GM12872 (cell line): Measurements from ENCODE around the gene ANKFY1.

Source experiments
- TF ChIP-seq, protein P1 (sequence below): IDR thresholded peaks from 3 replicates; pipeline ENCODE4 v1.5.1; 2011; ENCODE audit warnings: low read depth, mild to moderate bottlenecking, low read length, moderate library complexity; ENCODE audit not compliant: insufficient read depth

ANKFY1 gene

DNA sequence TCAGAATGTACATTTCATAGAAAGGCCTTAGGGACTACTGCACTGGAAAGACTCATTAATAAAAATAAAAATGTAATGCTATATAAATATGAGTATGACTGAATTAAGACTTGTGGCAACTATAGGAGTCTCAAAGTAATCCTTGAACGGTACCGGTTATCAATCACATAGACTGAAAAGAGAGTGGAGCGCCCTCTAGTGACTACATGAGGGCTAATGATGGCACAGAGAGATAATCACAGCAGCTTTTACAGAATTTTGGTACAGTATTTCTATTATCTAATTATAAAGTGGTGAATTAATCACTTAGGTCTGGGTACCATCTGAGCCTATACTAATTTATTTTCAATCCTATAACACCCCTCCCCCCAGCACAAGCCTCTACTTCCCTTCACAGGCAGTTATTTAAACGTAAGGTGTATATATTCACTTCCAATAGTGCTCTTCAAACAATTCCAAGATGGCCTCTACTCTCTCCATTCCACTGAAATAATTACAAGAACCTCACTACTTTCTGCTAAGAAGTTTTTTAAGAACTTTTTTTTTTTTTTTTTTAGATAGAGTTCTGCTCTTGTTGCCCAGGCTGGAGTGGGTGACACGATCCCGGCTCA, 40.7 kb upstream of the ANKFY1 start:
- TF ChIP-seq, protein P1, sequence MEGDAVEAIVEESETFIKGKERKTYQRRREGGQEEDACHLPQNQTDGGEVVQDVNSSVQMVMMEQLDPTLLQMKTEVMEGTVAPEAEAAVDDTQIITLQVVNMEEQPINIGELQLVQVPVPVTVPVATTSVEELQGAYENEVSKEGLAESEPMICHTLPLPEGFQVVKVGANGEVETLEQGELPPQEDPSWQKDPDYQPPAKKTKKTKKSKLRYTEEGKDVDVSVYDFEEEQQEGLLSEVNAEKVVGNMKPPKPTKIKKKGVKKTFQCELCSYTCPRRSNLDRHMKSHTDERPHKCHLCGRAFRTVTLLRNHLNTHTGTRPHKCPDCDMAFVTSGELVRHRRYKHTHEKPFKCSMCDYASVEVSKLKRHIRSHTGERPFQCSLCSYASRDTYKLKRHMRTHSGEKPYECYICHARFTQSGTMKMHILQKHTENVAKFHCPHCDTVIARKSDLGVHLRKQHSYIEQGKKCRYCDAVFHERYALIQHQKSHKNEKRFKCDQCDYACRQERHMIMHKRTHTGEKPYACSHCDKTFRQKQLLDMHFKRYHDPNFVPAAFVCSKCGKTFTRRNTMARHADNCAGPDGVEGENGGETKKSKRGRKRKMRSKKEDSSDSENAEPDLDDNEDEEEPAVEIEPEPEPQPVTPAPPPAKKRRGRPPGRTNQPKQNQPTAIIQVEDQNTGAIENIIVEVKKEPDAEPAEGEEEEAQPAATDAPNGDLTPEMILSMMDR, result peak; percentile 72

DNA sequence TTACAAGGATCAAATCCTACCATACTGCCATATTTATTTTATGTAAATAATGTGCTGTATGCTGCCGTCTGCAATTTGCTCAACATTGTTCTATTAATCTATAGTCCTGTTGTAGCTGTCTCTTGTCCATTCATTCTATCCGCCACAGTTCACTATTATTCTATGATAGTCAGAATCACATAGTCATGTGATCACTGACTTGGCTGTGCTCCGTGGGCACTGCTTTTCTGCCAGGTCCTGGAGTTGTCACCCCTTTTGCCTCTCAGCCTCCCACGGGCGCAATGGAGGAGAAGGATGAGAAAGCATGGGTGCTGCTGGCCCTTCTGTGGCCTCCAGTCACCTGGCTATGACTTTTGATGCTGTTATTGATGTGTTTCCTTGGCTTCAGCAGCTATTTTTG, 37.3 kb upstream of the ANKFY1 start:
- TF ChIP-seq, protein P1, result no peak

DNA sequence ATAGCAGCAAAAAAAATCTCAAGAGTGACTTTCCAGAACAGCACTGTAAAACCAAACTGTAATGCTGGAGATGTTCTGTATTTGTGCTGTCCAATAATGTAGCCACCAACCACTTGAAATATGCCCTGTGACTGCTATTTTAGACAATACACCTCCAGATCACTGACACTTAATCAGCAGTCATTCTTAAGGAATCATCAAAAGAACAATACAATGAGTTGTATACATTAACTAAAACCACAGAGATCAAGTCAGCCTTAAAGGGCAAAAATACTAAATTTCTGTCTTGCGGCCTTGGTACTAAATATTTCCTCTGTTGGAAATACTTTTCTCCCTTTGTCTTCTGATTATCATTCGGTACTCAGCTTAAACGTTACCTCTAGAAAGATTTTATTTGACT, 33.6 kb upstream of the ANKFY1 start:
- TF ChIP-seq, protein P1, result no peak

DNA sequence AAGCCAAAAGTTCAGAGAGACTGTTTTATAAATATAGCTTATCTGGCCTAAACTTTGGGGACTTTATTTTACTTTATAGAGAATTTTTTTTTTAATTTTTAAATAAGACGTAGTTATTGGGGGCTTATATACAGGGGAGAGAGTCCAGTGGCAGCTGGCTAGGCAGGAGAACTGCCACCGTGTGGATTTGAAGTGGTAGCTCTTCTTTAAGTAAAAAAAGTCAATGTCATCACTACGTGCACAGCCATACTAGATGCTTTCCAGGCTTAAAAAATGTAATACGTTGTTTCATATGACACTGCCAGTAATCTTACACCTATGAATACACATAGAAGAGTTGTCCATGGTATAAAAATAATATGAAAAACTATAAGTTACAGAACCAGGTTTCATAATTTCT, 31.9 kb upstream of the ANKFY1 start:
- TF ChIP-seq, protein P1, result no peak

DNA sequence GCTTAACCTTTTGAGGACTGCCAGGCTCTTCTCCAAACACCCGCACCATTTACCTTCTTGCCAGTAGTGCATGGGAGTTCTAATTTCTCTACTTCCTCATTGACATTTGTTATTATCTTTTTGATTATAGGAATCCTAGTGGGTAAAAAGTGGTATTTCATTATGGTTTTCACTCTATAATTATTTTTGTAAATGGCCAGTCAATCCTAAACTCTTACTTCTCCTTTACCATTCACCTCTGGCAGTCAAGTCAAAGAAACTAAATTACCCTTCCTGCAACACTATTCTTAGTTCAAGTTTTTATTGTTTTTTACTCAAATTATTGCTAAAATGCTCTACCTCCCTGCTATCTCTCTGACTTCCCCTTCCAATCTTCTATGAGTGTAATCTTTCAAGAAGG, 29.8 kb upstream of the ANKFY1 start:
- TF ChIP-seq, protein P1, result no peak

DNA sequence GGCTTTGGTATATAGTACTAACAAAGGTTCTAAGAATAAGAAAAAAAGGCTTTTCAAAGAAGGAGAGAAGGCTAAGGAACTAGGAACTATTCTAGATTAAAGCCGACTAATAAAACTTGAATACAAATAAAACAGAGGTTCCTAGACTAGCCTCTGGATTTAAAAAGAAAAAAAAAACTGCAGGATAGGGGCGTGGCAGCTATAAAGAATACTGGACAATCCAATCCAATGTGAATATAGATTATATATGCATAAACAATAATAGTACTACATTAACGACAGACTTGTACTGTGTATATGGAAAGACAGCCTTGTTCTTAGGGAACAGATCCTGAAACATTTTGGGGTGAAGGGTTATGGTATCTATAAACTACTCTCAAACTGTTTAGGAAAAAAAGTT, 23.9 kb upstream of the ANKFY1 start:
- TF ChIP-seq, protein P1, result no peak

DNA sequence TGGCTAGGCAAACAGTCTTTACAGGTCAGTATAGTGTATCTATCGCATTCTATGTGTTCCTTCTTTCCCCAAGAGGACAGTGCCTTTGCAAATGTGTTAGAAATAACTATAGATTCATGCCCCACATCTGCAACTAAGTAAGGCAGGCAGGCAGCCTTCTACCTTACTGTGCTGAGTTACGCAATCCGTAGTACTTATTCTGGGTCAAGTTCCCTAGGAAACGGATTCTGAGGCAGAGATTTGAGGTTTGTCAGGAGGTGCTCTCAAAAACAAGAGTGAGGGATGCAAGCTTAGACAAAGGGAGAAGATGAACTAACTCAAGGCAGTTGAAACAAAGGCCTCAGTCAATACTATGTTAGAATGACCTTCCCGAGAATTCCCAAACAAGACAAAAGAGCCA, 12.7 kb upstream of the ANKFY1 start:
- TF ChIP-seq, protein P1, result no peak
